Stimulated activated naive B cell treated with anti-CD40 and anti-IgM and Interleukin-4, amounts not matched to agents 10 μg/mL and 1 μg/mL and 100 μg/mL, for 72 hours (primary cell): ENCODE results near the gene CABP1.
"Not testable (repeated sequence)": the region's sequence is repeated elsewhere in the genome, so short reads cannot be mapped to it uniquely, and the experiment has no call there.

Experiments used
- ATAC-seq, 2 donors: fragments of 150-1000 bp; cut with Tn5 transposase; replicated peaks; 2 replicates each; pipeline ENCODE4 v1.10.0; 2021; ENCODE audit warnings: moderate library complexity in 1 of 2
- DNase-seq: peaks from one replicate; pipeline ENCODE4 v3.0.0; 2021
- H3K27ac Mint-ChIP-seq: one replicate; pipeline ENCODE4 v1.8.0; 2022; ENCODE audit warnings: mild to moderate bottlenecking, mixed read lengths
- H3K27me3 Mint-ChIP-seq, 2 donors: one replicate each; pipeline ENCODE4 v1.8.0; 2022; ENCODE audit warnings: mixed read lengths in 2 of 2
- H3K36me3 Mint-ChIP-seq, 2 donors: one replicate each; pipeline ENCODE4 v1.8.0; 2022; ENCODE audit warnings: mixed read lengths in 2 of 2, mild to moderate bottlenecking in 1 of 2
- H3K4me1 Mint-ChIP-seq, 2 donors: one replicate each; pipeline ENCODE4 v1.8.0; 2022; ENCODE audit warnings: mixed read lengths in 2 of 2, mild to moderate bottlenecking in 1 of 2
- H3K4me3 Mint-ChIP-seq, 2 donors: one replicate each; pipeline ENCODE4 v1.8.0; 2022; ENCODE audit warnings: mild to moderate bottlenecking in 2 of 2, mixed read lengths in 2 of 2, moderate library complexity in 1 of 2
- H3K9me3 Mint-ChIP-seq, 2 donors: one replicate each; pipeline ENCODE4 v1.8.0; 2022; ENCODE audit warnings: mixed read lengths in 2 of 2, mild to moderate bottlenecking in 1 of 2

CABP1 gene

GRCh38 chr12:120639771-120640721 lies at the start of gene CABP1:
Gene CABP1 (plus strand): TSS chr12:120640626. CDS start chr12:120640686, 60 bp downstream.
- peaks cover 45 to 51% of the 10 kb centered on the region in 2 donors for H3K27me3 Mint-ChIP-seq
- peaks cover 0 to 1% of the 10 kb centered on the region in 2 donors for H3K36me3 Mint-ChIP-seq
- ATAC-seq, result peak; percentile 72 to 78
- no peaks in the 10 kb centered on the region for H3K9me3 Mint-ChIP-seq
- DNase-seq, result peak; percentile 17
- H3K27ac Mint-ChIP-seq, result peak within 1 kb of the TSS; percentile 75
- H3K4me1 Mint-ChIP-seq, result peaks cover 5 to 9% of the 10 kb centered on the region in 2 donors
- peak within 1 kb of the TSS; percentile 79 to 81 for H3K4me3 Mint-ChIP-seq

GRCh38 chr12:120590741-120591407 lies 49.6 kb upstream of the CABP1 start:
- Mint-ChIP-seq H3K27ac (no peak overlapping the region), H3K36me3 (no peaks in the 10 kb centered on the region), H3K9me3 (no peaks in the 10 kb centered on the region), H3K27me3 (peaks cover 0 to 19% of the 10 kb centered on the region in 2 donors), H3K4me1 (no peaks in the 10 kb centered on the region), H3K4me3 (no peak overlapping the region)
- DNase-seq, result no peak
- ATAC-seq, result no peak

GRCh38 chr12:120592121-120593049 lies 48.0 kb upstream of the CABP1 start:
- ATAC-seq (no peak), DNase-seq (no peak)
- no peaks in the 10 kb centered on the region for H3K36me3 Mint-ChIP-seq
- no peaks in the 10 kb centered on the region for H3K9me3 Mint-ChIP-seq
- peaks cover 3 to 18% of the 10 kb centered on the region in 2 donors for H3K27me3 Mint-ChIP-seq
- no peaks in the 10 kb centered on the region for H3K4me1 Mint-ChIP-seq
- H3K4me3 Mint-ChIP-seq, result no peak overlapping the region
- no peak overlapping the region for H3K27ac Mint-ChIP-seq

- Mint-ChIP-seq H3K36me3 (no peaks in the 10 kb centered on the region), H3K27ac (no peak overlapping the region), H3K9me3 (no peaks in the 10 kb centered on the region), H3K4me1 (no peaks in the 10 kb centered on the region), H3K27me3 (peaks cover 22 to 50% of the 10 kb centered on the region in 2 donors), H3K4me3 (no peak overlapping the region)
- no peak for DNase-seq
- ATAC-seq, result no peak
Measured at GRCh38 chr12:120596901-120597300, 43.5 kb upstream of the CABP1 start.

GRCh38 chr12:120597861-120598260 lies 42.6 kb upstream of the CABP1 start:
- no peak overlapping the region for H3K27ac Mint-ChIP-seq
- ATAC-seq, result no peak
- H3K27me3 Mint-ChIP-seq, result peaks cover 25 to 59% of the 10 kb centered on the region in 2 donors
- no peaks in the 10 kb centered on the region for H3K36me3 Mint-ChIP-seq
- no peaks in the 10 kb centered on the region for H3K9me3 Mint-ChIP-seq
- H3K4me3 Mint-ChIP-seq, result no peak overlapping the region
- H3K4me1 Mint-ChIP-seq, result peaks cover 0 to 6% of the 10 kb centered on the region in 2 donors
- DNase-seq, result no peak

GRCh38 chr12:120598674-120599463 lies 41.6 kb upstream of the CABP1 start:
- no peak overlapping the region for H3K4me3 Mint-ChIP-seq
- no peaks in the 10 kb centered on the region for H3K36me3 Mint-ChIP-seq
- H3K27me3 Mint-ChIP-seq, result peaks cover 25 to 62% of the 10 kb centered on the region in 2 donors
- H3K4me1 Mint-ChIP-seq, result peaks cover 0 to 6% of the 10 kb centered on the region in 2 donors
- ATAC-seq, result peak; percentile 50 to 63
- no peaks in the 10 kb centered on the region for H3K9me3 Mint-ChIP-seq
- no peak overlapping the region for H3K27ac Mint-ChIP-seq
- no peak for DNase-seq

- ATAC-seq (no peak), DNase-seq (no peak)
- Mint-ChIP-seq H3K4me1 (peaks cover 0 to 6% of the 10 kb centered on the region in 2 donors), H3K27ac (no peak overlapping the region), H3K4me3 (no peak overlapping the region), H3K27me3 (peaks cover 25 to 62% of the 10 kb centered on the region in 2 donors), H3K36me3 (no peaks in the 10 kb centered on the region), H3K9me3 (no peaks in the 10 kb centered on the region)
Measured at GRCh38 chr12:120599672-120600552, 40.5 kb upstream of the CABP1 start.

GRCh38 chr12:120602416-120602815 lies 38.0 kb upstream of the CABP1 start:
- ATAC-seq, result peak; percentile 27 to 45
- not testable (repeated sequence) for H3K4me1 Mint-ChIP-seq, H3K4me3 Mint-ChIP-seq, DNase-seq, H3K36me3 Mint-ChIP-seq, H3K9me3 Mint-ChIP-seq, H3K27ac Mint-ChIP-seq
- H3K27me3 Mint-ChIP-seq, result peaks cover 28 to 49% of the 10 kb centered on the region in 2 donors

GRCh38 chr12:120610560-120610959 lies 29.9 kb upstream of the CABP1 start:
- no peaks in the 10 kb centered on the region for H3K9me3 Mint-ChIP-seq

GRCh38 chr12:120611534-120611933 lies 28.9 kb upstream of the CABP1 start:
- H3K4me3 Mint-ChIP-seq, H3K27ac Mint-ChIP-seq, DNase-seq, H3K36me3 Mint-ChIP-seq, H3K9me3 Mint-ChIP-seq, ATAC-seq, H3K4me1 Mint-ChIP-seq: not testable (repeated sequence)
- peaks cover 16 to 21% of the 10 kb centered on the region in 2 donors for H3K27me3 Mint-ChIP-seq

More at GRCh38 chr12:120610560-120610959, 29.9 kb upstream of the CABP1 start:
- no peak for DNase-seq
- Mint-ChIP-seq H3K36me3 (no peaks in the 10 kb centered on the region), H3K4me1 (no peaks in the 10 kb centered on the region), H3K27me3 (peaks cover 19 to 21% of the 10 kb centered on the region in 2 donors), H3K4me3 (no peak overlapping the region), H3K27ac (no peak overlapping the region)
- ATAC-seq, result no peak

GRCh38 chr12:120614848-120615247 lies 25.6 kb upstream of the CABP1 start:
- H3K36me3 Mint-ChIP-seq, result no peaks in the 10 kb centered on the region
- peaks cover 33 to 49% of the 10 kb centered on the region in 2 donors for H3K27me3 Mint-ChIP-seq
- no peaks in the 10 kb centered on the region for H3K4me1 Mint-ChIP-seq
- H3K4me3 Mint-ChIP-seq, result no peak overlapping the region
- ATAC-seq (no peak), DNase-seq (no peak)
- H3K9me3 Mint-ChIP-seq, result peaks cover 0 to 3% of the 10 kb centered on the region in 2 donors
- H3K27ac Mint-ChIP-seq, result no peak overlapping the region

- peaks cover 34 to 47% of the 10 kb centered on the region in 2 donors for H3K27me3 Mint-ChIP-seq
- not testable (repeated sequence) for H3K36me3 Mint-ChIP-seq, H3K4me3 Mint-ChIP-seq, DNase-seq, H3K4me1 Mint-ChIP-seq, ATAC-seq, H3K9me3 Mint-ChIP-seq, H3K27ac Mint-ChIP-seq
Measured at GRCh38 chr12:120617193-120617592, 23.2 kb upstream of the CABP1 start.
